Loucy (cell line): ENCODE data around the gene SENP7.
"Not testable (repeated sequence)": the region's sequence is repeated elsewhere in the genome, so short reads cannot be mapped to it uniquely, and the experiment has no call there.

Experiments
- H2AFZ ChIP-seq: fragments of 200-600 bp; sonication (generic); 2 replicates; pipeline ENCODE4 v1.6.0; 2016; ENCODE audit warnings: antibody characterized with exemption, mild to moderate bottlenecking, low read length, moderate library complexity
- H3F3A ChIP-seq: fragments of 200-600 bp; 2 replicates; pipeline ENCODE4 v1.6.0; 2016; ENCODE audit warnings: antibody characterized with exemption, low read depth, mild to moderate bottlenecking
- H3K27me3 ChIP-seq: fragments of 200-600 bp; sonication (generic); 2 replicates; pipeline ENCODE4 v1.6.1; 2014; ENCODE audit warnings: low read length, mild to moderate bottlenecking; ENCODE audit not compliant: insufficient read depth, poor library complexity, severe bottlenecking
- H3K36me3 ChIP-seq: fragments of 200-600 bp; sonication (generic); 2 replicates; pipeline ENCODE4 v1.6.1; 2016; ENCODE audit warnings: low read length; ENCODE audit not compliant: insufficient read depth
- H3K4me1 ChIP-seq: fragments of 200-600 bp; sonication (generic); 2 replicates; pipeline ENCODE4 v1.5.1; 2014; ENCODE audit warnings: low read length, mild to moderate bottlenecking; ENCODE audit not compliant: insufficient read depth, poor library complexity, severe bottlenecking
- H3K4me2 ChIP-seq: fragments of 200-600 bp; sonication (generic); 2 replicates; pipeline ENCODE4 v1.6.0; 2014; ENCODE audit warnings: antibody characterized with exemption, low read length, low read depth, mild to moderate bottlenecking; ENCODE audit not compliant: poor library complexity, severe bottlenecking
- H3K4me3 ChIP-seq: fragments of 200-600 bp; sonication (generic); 2 replicates; pipeline ENCODE4 v1.5.1; 2014; ENCODE audit warnings: low read length, mild to moderate bottlenecking, mixed read lengths; ENCODE audit not compliant: poor library complexity, severe bottlenecking
- H3K79me2 ChIP-seq: fragments of 200-600 bp; sonication (generic); 2 replicates; pipeline ENCODE4 v1.6.1; 2014; ENCODE audit warnings: low read length; ENCODE audit not compliant: insufficient read depth
- H3K9ac ChIP-seq: fragments of 200-600 bp; sonication (generic); 2 replicates; pipeline ENCODE4 v1.6.0; 2014; ENCODE audit warnings: mild to moderate bottlenecking, low read depth, low read length, moderate library complexity; ENCODE audit not compliant: poor library complexity, severe bottlenecking
- H3K9me2 ChIP-seq: fragments of 200-600 bp; sonication (generic); replicated peaks from 2 replicates; pipeline ENCODE4 v1.6.1; 2016; ENCODE audit warnings: low read depth, low read length, mixed read lengths
- H3K9me3 ChIP-seq: fragments of 200-600 bp; sonication (generic); 2 replicates; pipeline ENCODE4 v1.6.1; 2014; ENCODE audit warnings: mild to moderate bottlenecking, antibody characterized with exemption, low read length, low read depth; ENCODE audit not compliant: insufficient read depth
- H4K20me1 ChIP-seq: fragments of 200-600 bp; sonication (generic); 2 replicates; pipeline ENCODE4 v1.6.0; 2014; ENCODE audit warnings: antibody characterized with exemption, low read length, mild to moderate bottlenecking; ENCODE audit not compliant: insufficient read depth, poor library complexity, severe bottlenecking
- CTCF ChIP-seq: fragments of 200-600 bp; sonication (generic); conservative IDR thresholded peaks from 2 replicates; pipeline ENCODE4 v1.5.1; 2014; ENCODE audit warnings: mild to moderate bottlenecking, antibody characterized with exemption, low read length
- EZH2phosphoT487 ChIP-seq: fragments of 200-600 bp; IDR thresholded peaks from 2 replicates; pipeline ENCODE4 v1.6.1; 2018; ENCODE audit warnings: antibody characterized with exemption, mild to moderate bottlenecking, moderate library complexity, borderline replicate concordance

Gene SENP7

DNA sequence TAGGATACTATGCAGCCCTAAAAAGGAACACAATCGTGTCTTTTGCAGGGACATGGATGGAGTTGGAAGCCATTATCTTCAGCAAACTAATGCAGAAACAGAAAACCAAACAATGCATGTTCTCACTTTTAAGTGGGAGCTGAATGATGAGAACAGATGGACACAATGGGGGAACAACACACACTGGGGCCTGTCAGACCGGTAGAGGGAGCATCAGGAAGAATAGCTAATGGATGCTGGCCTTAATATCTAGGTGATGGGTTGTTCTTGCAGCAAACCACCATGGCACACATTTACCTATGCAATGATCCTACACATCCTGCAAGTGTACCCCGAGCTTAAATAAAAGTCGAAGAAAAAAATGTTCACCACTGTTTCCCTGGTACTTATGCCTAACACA lies 17.5 kb downstream of the SENP7 start:
- peaks cover 85% of the 10 kb centered on the region for H3K79me2 ChIP-seq
- H3K4me3 ChIP-seq, result no peak overlapping the region
- TF ChIP-seq EZH2phosphoT487 (no peak), CTCF (no peak)
- no peaks in the 10 kb centered on the region for H3K9me2 ChIP-seq
- no peaks in the 10 kb centered on the region for H3F3A ChIP-seq
- no peaks in the 10 kb centered on the region for H3K9me3 ChIP-seq
- no peaks in the 10 kb centered on the region for H3K27me3 ChIP-seq
- no peaks in the 10 kb centered on the region for H3K4me1 ChIP-seq
- H3K36me3 ChIP-seq, result peaks cover 47% of the 10 kb centered on the region; the same call in 1 of the 2 replicates
- no peak overlapping the region for H2AFZ ChIP-seq
- H4K20me1 ChIP-seq, result peaks cover 12% of the 10 kb centered on the region
- H3K9ac ChIP-seq, result no peak overlapping the region
- H3K4me2 ChIP-seq, result no peak overlapping the region

DNA sequence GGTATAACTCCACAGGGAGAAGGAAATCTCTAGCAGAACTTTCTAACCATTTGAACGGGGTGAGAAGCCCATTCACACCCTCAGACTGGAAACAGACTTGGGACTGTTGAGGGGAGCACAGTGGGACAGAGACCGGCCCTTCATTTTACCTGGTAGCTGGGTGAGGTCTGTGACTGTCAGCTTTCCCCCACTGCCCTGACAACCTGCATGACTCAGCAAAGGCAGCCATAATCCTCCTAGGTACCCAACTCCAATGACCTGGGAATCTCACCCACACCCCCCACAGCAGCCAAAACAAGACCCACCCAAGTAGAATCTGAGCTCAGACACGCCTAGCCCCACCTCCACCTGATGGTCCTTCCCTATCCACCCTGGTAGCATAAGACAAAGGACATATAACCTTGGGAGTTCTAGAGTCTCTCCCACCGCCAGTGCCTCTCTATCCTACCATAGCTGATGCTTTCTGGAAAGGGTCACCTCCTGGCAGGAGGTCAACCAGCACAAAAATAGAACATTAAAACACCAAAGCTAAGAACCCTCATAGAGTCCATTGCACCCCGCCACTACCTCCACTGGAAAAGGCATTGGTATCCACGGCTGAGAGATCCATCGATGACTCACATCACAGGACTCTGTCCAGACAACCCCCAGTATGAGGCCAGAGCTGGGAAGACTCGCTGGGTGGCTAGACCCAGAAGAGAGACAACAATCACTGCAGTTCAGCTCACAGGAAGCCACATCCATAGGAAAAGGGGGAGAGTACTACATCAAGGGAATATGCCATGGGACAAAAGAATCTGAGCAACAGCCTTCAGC lies 28.0 kb downstream of the SENP7 start:
- no peak overlapping the region for H2AFZ ChIP-seq
- peaks cover 22% of the 10 kb centered on the region; the same call in 1 of the 2 replicates for H3K36me3 ChIP-seq
- no peak for TF ChIP-seq CTCF
- no peak for TF ChIP-seq EZH2phosphoT487
- H3K4me3 ChIP-seq, result no peak overlapping the region
- H3K9me2 ChIP-seq, result no peaks in the 10 kb centered on the region
- no peak overlapping the region for H3K9ac ChIP-seq
- H3K9me3 ChIP-seq, result no peaks in the 10 kb centered on the region
- no peaks in the 10 kb centered on the region for H3F3A ChIP-seq
- H3K4me2 ChIP-seq, result no peak overlapping the region
- peaks cover 91% of the 10 kb centered on the region for H3K79me2 ChIP-seq
- no peaks in the 10 kb centered on the region for H3K27me3 ChIP-seq
- peaks cover 9% of the 10 kb centered on the region for H4K20me1 ChIP-seq
- peaks cover 2% of the 10 kb centered on the region for H3K4me1 ChIP-seq

GRCh38 chr3:101478980-101479379 lies 34.0 kb downstream of the SENP7 start:
- Histone ChIP-seq H3K9ac (no peak overlapping the region), H3K36me3 (peaks cover 26% of the 10 kb centered on the region), H4K20me1 (peaks cover 9% of the 10 kb centered on the region), H3K9me3 (no peaks in the 10 kb centered on the region), H2AFZ (no peak overlapping the region), H3K9me2 (no peaks in the 10 kb centered on the region), H3K27me3 (no peaks in the 10 kb centered on the region), H3K79me2 (peaks cover 82% of the 10 kb centered on the region), H3K4me3 (no peak overlapping the region), H3F3A (no peaks in the 10 kb centered on the region), H3K4me2 (no peak overlapping the region), H3K4me1 (peaks cover 4% of the 10 kb centered on the region)
- TF ChIP-seq EZH2phosphoT487 (no peak), CTCF (no peak)

- H3K4me1 ChIP-seq, result peaks cover 11% of the 10 kb centered on the region
- not testable (repeated sequence) for H4K20me1 ChIP-seq, H3K27me3 ChIP-seq
These were observed 38.0 kb downstream of the SENP7 start for GRCh38 chr3:101474841-101475552.

GRCh38 chr3:101468676-101469075 lies 44.3 kb downstream of the SENP7 start:
- not testable (repeated sequence) for H3K4me1 ChIP-seq, H3K36me3 ChIP-seq, H3F3A ChIP-seq, H4K20me1 ChIP-seq, H3K4me2 ChIP-seq, H3K9me2 ChIP-seq, H3K4me3 ChIP-seq, H3K9ac ChIP-seq, H2AFZ ChIP-seq, H3K9me3 ChIP-seq, H3K27me3 ChIP-seq
- H3K79me2 ChIP-seq, result peaks cover 57% of the 10 kb centered on the region

More at GRCh38 chr3:101474841-101475552, 38.0 kb downstream of the SENP7 start:
- not testable (repeated sequence) for H2AFZ ChIP-seq, H3K4me2 ChIP-seq, H3K9ac ChIP-seq, H3F3A ChIP-seq, H3K9me3 ChIP-seq, H3K9me2 ChIP-seq, H3K4me3 ChIP-seq
- Histone ChIP-seq H3K79me2 (peaks cover 57% of the 10 kb centered on the region), H3K36me3 (peaks cover 26% of the 10 kb centered on the region)
